Liver (tissue), 9 donors: Measurements from ENCODE around the gene MEN1. TPM values are rescaled to one million over a fixed set of nuclear protein-coding genes. Genes with fewer than 3 reads are reported as not detected.

ENCODE experiments used
- DNase-seq: peaks from one replicate; pipeline ENCODE4 v3.0.0-alpha.2; 2017; ENCODE audit warnings: low spot score
- H3K27ac ChIP-seq, 2 donors: one replicate each; pipeline ENCODE4 v1.7.0; 2013; ENCODE audit warnings: inconsistent platforms in 2 of 2, low read length in 2 of 2, control low read depth in 1 of 2, low read depth in 1 of 2, mild to moderate bottlenecking in 1 of 2
- H3K27me3 ChIP-seq, 4 donors: one replicate each; pipeline versions ENCODE4 v1.6.1 to v1.7.0; 2013; ENCODE audit warnings: low read length in 3 of 4, inconsistent platforms in 1 of 4, mild to moderate bottlenecking in 1 of 4, moderate library complexity in 1 of 4; ENCODE audit not compliant: control insufficient read depth in 4 of 4, insufficient read depth in 4 of 4
- H3K36me3 ChIP-seq, 4 donors: one replicate each; pipeline versions ENCODE4 v1.6.1 to v1.7.0; 2013; ENCODE audit warnings: low read length in 3 of 4, mild to moderate bottlenecking in 3 of 4, low read depth in 1 of 4, moderate library complexity in 1 of 4; ENCODE audit not compliant: control insufficient read depth in 4 of 4, insufficient read depth in 3 of 4
- H3K4me1 ChIP-seq, 4 donors: one replicate each; pipeline versions ENCODE4 v1.6.1 to v1.7.0; 2013; ENCODE audit warnings: low read length in 3 of 4, mild to moderate bottlenecking in 3 of 4, moderate library complexity in 1 of 4; ENCODE audit not compliant: control insufficient read depth in 4 of 4, insufficient read depth in 4 of 4
- H3K4me3 ChIP-seq, 3 donors: one replicate each; pipeline versions ENCODE4 v1.6.1 to v1.7.0; 2013; ENCODE audit warnings: low read length in 3 of 3, control low read depth in 1 of 3, low read depth in 1 of 3, mild to moderate bottlenecking in 1 of 3
- H3K9ac ChIP-seq, 2 donors: one replicate each; pipeline ENCODE4 v1.7.0; 2013; ENCODE audit warnings: low read length in 2 of 2, mild to moderate bottlenecking in 2 of 2, moderate library complexity in 2 of 2, control low read depth in 1 of 2, low read depth in 1 of 2
- H3K9me3 ChIP-seq, 4 donors: one replicate each; pipeline versions ENCODE4 v1.6.1 to v1.7.0; 2013; ENCODE audit warnings: low read length in 3 of 4; ENCODE audit not compliant: control insufficient read depth in 4 of 4
- CTCF ChIP-seq: fragments of 150-350 bp; IDR thresholded peaks from 2 replicates; pipeline ENCODE4 v1.5.1; 2017; ENCODE audit warnings: improper control_type of control experiment, low read depth, low read length; ENCODE audit not compliant: missing input control
- EGR1 ChIP-seq, 2 donors: IDR thresholded peaks; 2 replicates each; pipeline ENCODE4 v1.6.1; 2016 to 2018; ENCODE audit warnings: antibody characterized with exemption in 2 of 2, low read depth in 2 of 2
- FOXA1 ChIP-seq: IDR thresholded peaks from 2 replicates; pipeline ENCODE4 v1.6.1; 2016; ENCODE audit warnings: antibody characterized with exemption
- FOXA2 ChIP-seq: IDR thresholded peaks from 2 replicates; pipeline ENCODE4 v1.6.1; 2016; ENCODE audit warnings: antibody characterized with exemption
- GABPA ChIP-seq, 2 donors: IDR thresholded peaks in 1 of 2; conservative IDR thresholded peaks in 1 of 2; 2 replicates each; pipeline ENCODE4 v1.6.1; 2016; ENCODE audit warnings: antibody characterized with exemption in 2 of 2, mild to moderate bottlenecking in 1 of 2, moderate library complexity in 1 of 2
- HNF4A ChIP-seq, 2 donors: conservative IDR thresholded peaks; 2 replicates each; pipeline ENCODE4 v1.6.1; 2016; ENCODE audit warnings: antibody characterized with exemption in 2 of 2, mild to moderate bottlenecking in 2 of 2
- HNF4G ChIP-seq: IDR thresholded peaks from 2 replicates; pipeline ENCODE4 v1.6.1; 2016; ENCODE audit warnings: antibody characterized with exemption
- JUND ChIP-seq, 2 donors: IDR thresholded peaks; 2 replicates each; pipeline ENCODE4 v1.6.1; 2016; ENCODE audit warnings: antibody characterized with exemption in 2 of 2
- MAX ChIP-seq: IDR thresholded peaks from 2 replicates; pipeline ENCODE4 v1.6.1; 2016; ENCODE audit warnings: antibody characterized with exemption
- NR2F2 ChIP-seq: IDR thresholded peaks from 2 replicates; pipeline ENCODE4 v1.6.1; 2016; ENCODE audit warnings: antibody characterized with exemption
- RAD21 ChIP-seq, 2 donors: IDR thresholded peaks; 2 replicates each; pipeline ENCODE4 v1.6.1; 2016; ENCODE audit warnings: antibody characterized with exemption in 2 of 2, mild to moderate bottlenecking in 2 of 2
- REST ChIP-seq: IDR thresholded peaks from 2 replicates; pipeline ENCODE4 v1.6.1; 2016; ENCODE audit warnings: antibody characterized with exemption, mild to moderate bottlenecking
- RXRA ChIP-seq, 2 donors: IDR thresholded peaks; 2 replicates each; pipeline ENCODE4 v1.6.1; 2017 to 2018; ENCODE audit warnings: antibody characterized with exemption in 2 of 2, mild to moderate bottlenecking in 1 of 2
- SP1 ChIP-seq: IDR thresholded peaks from 2 replicates; pipeline ENCODE4 v1.6.1; 2018; ENCODE audit warnings: antibody characterized with exemption, mild to moderate bottlenecking
- TAF1 ChIP-seq: conservative IDR thresholded peaks from 2 replicates; pipeline ENCODE4 v1.6.1; 2016; ENCODE audit warnings: antibody characterized with exemption, mild to moderate bottlenecking
- YY1 ChIP-seq: IDR thresholded peaks from 2 replicates; pipeline ENCODE4 v1.6.1; 2016; ENCODE audit warnings: antibody characterized with exemption, mild to moderate bottlenecking
- WGBS: extraction: QIAGEN DNeasy Blood & Tissue Kit; methylation state at CpG from one replicate; pipeline ENCODE4 v1.1.7; 2013; 5-methylcytosine and 5-hydroxymethylcytosine counted together
- polyA plus RNA-seq, 2 donors: library from polyadenylated mRNA; stranded (reverse) in 1 of 2; unstranded in 1 of 2; fragments of 200-250 nt in 1 of 2; fragments of >200 nt in 1 of 2; fragmentation: Nextera tagmentation in 1 of 2; extraction: Ambion mirVana in 1 of 2; gene quantifications; one replicate each; pipeline versions ENCODE4 v1.2.1 to v1.2.3, GENCODE V29; 2013 to 2015
- total RNA-seq, 2 donors: library from RNA; depleted of rRNA; stranded (reverse); fragments of >200 nt; gene quantifications; one replicate each; pipeline ENCODE4 v1.2.3, GENCODE V29; 2014
- TF ChIP-seq, protein P1 (sequence below): IDR thresholded peaks from 2 replicates; pipeline ENCODE4 v1.6.1; 2016; ENCODE audit warnings: antibody characterized with exemption
- TF ChIP-seq, protein P2 (sequence below): IDR thresholded peaks from 2 replicates; pipeline ENCODE4 v1.6.1; 2016; ENCODE audit warnings: antibody characterized with exemption
- donor health status: healthy.
- donor health status: healthy.
- donor health status: healthy.
- donor health status: healthy.
- donor health status: healthy.

The MEN1 gene
- total and polyA plus RNA-seq, 4 donors = 9.0 to 15.1 (median 13.4) TPM

DNA sequence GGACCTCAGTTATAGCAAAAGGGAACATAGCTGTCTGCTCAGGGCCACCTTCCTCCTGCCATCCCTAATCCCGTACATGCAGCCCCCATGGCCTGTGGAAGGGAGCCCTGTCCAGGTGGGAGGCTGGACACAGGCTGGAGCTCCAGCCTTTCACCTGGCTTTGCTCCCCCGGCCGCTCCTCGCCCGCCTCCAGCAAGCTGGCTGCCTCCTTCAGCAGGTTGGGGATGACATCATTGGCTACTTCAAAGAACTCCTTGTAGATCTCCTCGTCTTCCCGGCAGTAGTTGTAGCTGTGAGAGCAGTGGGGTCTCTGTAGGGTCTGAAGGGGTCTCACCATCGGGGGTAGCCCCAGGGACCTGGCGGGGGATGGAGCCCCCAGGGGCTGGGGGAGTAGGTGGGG, 4.9 kb downstream of the MEN1 start:
- Histone ChIP-seq H3K27me3 (no peaks in the 10 kb centered on the region), H3K27ac (no peak overlapping the region), H3K9me3 (no peaks in the 10 kb centered on the region), H3K4me3 (no peak overlapping the region), H3K4me1 (peaks cover 6 to 26% (median 17%) of the 10 kb centered on the region in 4 donors), H3K9ac (no peak overlapping the region), H3K36me3 (peaks cover 6 to 22% (median 7%) of the 10 kb centered on the region in 4 donors)
- no peak for DNase-seq
- TF ChIP-seq RXRA (IDR thresholded peaks at IDR 0.05) (no peak), TAF1 (no peak)
- TF ChIP-seq, protein P1, sequence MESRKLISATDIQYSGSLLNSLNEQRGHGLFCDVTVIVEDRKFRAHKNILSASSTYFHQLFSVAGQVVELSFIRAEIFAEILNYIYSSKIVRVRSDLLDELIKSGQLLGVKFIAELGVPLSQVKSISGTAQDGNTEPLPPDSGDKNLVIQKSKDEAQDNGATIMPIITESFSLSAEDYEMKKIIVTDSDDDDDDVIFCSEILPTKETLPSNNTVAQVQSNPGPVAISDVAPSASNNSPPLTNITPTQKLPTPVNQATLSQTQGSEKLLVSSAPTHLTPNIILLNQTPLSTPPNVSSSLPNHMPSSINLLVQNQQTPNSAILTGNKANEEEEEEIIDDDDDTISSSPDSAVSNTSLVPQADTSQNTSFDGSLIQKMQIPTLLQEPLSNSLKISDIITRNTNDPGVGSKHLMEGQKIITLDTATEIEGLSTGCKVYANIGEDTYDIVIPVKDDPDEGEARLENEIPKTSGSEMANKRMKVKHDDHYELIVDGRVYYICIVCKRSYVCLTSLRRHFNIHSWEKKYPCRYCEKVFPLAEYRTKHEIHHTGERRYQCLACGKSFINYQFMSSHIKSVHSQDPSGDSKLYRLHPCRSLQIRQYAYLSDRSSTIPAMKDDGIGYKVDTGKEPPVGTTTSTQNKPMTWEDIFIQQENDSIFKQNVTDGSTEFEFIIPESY = no peak
- WGBS = 99% methylated on average over 9 of the region's 9 CpGs

GRCh38 chr11:64804346-64805210, 5.8 kb downstream of the MEN1 start:
- no peak for TF ChIP-seq HNF4G
- no peak for TF ChIP-seq GABPA (IDR thresholded peaks at IDR 0.05 in 1 of 2, conservative IDR thresholded peaks at IDR 0.05 in 1 of 2)
- TF ChIP-seq FOXA2 = no peak
- TF ChIP-seq, protein P1 = no peak
- no peak for TF ChIP-seq MAX
- no peak for TF ChIP-seq RAD21 (IDR thresholded peaks at IDR 0.05)
- TF ChIP-seq TAF1 = no peak
- TF ChIP-seq YY1 = no peak
- TF ChIP-seq HNF4A (conservative IDR thresholded peaks at IDR 0.05) = no peak
- TF ChIP-seq, protein P2, sequence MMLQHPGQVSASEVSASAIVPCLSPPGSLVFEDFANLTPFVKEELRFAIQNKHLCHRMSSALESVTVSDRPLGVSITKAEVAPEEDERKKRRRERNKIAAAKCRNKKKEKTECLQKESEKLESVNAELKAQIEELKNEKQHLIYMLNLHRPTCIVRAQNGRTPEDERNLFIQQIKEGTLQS = no peak
- TF ChIP-seq EGR1 (IDR thresholded peaks at IDR 0.05; ENCODE audit: low read depth in 2 of 2) = no peak
- TF ChIP-seq JUND (IDR thresholded peaks at IDR 0.05) = no peak
- TF ChIP-seq FOXA1 = no peak
- TF ChIP-seq SP1 = no peak
- no peak for TF ChIP-seq NR2F2
- TF ChIP-seq REST = no peak
- no peak for TF ChIP-seq CTCF
- Histone ChIP-seq H3K9ac (no peak overlapping the region), H3K4me3 (no peak overlapping the region), H3K9me3 (no peaks in the 10 kb centered on the region), H3K27me3 (no peaks in the 10 kb centered on the region), H3K4me1 (peaks cover 4 to 23% (median 15%) of the 10 kb centered on the region in 4 donors), H3K27ac (no peak overlapping the region), H3K36me3 (peaks cover 6 to 22% (median 7%) of the 10 kb centered on the region in 4 donors)
- 93% methylated on average over 41 of the region's 41 CpGs for WGBS
- DNase-seq = no peak
